ENCODE data around the gene OSMR.
A peak's percentile ranks its signal among the peaks of the same experiment; 100 is the strongest.

- peak; percentile 42; the same call in 1 of the 2 replicates for TF ChIP-seq ZNF263 (CRISPR knock-in tag; IDR thresholded peaks at IDR 0.05)
- TF ChIP-seq NFE2L1 (CRISPR knock-in tag; IDR thresholded peaks at IDR 0.05; ENCODE audit: borderline replicate concordance) = no peak
- no peak for TF ChIP-seq ZNF576 (CRISPR knock-in tag; IDR thresholded peaks at IDR 0.05)
- TF ChIP-seq GMEB1 (CRISPR knock-in tag; IDR thresholded peaks at IDR 0.05; ENCODE audit: borderline replicate concordance) = no peak
- TF ChIP-seq POLR2AphosphoS2 (IDR thresholded peaks at IDR 0.05; ENCODE audit: low read depth, low read length) = no peak
- TF ChIP-seq ETV6 (CRISPR knock-in tag; conservative IDR thresholded peaks at IDR 0.05) = 0 out of 2 replicates have a peak, but pooled peaks have one; percentile 25
- TF ChIP-seq KDM1A (CRISPR knock-in tag; IDR thresholded peaks at IDR 0.05) = no peak
- TF ChIP-seq DPF2 (CRISPR knock-in tag; IDR thresholded peaks at IDR 0.05; ENCODE audit: borderline replicate concordance, low read depth) = no peak
- TF ChIP-seq CTCF (CRISPR knock-in tag; IDR thresholded peaks at IDR 0.05) = peak; percentile 5; the same call in 1 of the 2 replicates
- TF ChIP-seq PCBP1 (IDR thresholded peaks at IDR 0.05; ENCODE audit: borderline replicate concordance, low read depth, low read length) = no peak
- TF ChIP-seq TP53 (CRISPR knock-in tag; conservative IDR thresholded peaks at IDR 0.05) = no peak
- TF ChIP-seq FOXA3 (CRISPR knock-in tag; IDR thresholded peaks at IDR 0.05) = peak; percentile 74
Observed at GRCh38 chr5:38845526-38846378, at the start of gene OSMR.
